Measurements from ENCODE around the gene RPLP1.

DNA sequence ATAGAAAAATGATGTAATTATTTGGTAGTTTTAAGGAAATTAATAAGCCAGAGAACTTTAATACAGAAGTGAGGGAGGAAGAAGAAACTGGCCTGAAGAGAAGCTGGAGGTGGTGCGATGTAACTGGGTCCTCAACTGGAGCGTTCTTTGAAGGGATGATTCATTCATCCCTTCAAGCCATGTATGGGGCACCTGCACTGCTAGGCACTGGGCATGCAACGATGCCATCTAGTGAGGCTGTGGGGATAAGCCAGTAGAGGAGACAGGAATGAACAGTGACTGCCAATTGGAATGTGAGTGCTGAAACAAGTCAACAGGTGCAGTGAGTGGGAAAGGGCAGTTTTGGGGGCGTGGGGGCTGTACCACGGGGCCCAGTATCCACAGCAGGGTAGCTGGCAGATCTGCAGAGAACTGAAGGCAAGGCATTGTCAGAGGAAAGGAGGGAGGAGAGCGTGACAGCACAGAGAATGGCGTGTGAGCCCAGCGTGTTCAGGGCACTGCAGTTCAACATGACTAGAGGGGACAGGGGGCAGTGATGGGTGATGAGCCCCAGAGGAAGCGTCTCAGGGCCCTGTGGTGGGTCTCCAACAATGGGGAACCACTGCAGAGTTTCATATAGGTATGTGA, 42.3 kb upstream of the RPLP1 start:
- TF ChIP-seq, protein P1, sequence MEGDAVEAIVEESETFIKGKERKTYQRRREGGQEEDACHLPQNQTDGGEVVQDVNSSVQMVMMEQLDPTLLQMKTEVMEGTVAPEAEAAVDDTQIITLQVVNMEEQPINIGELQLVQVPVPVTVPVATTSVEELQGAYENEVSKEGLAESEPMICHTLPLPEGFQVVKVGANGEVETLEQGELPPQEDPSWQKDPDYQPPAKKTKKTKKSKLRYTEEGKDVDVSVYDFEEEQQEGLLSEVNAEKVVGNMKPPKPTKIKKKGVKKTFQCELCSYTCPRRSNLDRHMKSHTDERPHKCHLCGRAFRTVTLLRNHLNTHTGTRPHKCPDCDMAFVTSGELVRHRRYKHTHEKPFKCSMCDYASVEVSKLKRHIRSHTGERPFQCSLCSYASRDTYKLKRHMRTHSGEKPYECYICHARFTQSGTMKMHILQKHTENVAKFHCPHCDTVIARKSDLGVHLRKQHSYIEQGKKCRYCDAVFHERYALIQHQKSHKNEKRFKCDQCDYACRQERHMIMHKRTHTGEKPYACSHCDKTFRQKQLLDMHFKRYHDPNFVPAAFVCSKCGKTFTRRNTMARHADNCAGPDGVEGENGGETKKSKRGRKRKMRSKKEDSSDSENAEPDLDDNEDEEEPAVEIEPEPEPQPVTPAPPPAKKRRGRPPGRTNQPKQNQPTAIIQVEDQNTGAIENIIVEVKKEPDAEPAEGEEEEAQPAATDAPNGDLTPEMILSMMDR (IDR thresholded peaks at IDR 0.05) = no peak
- TF ChIP-seq POLR2A (IDR thresholded peaks at IDR 0.05) (no peak), EP300 (IDR thresholded peaks at IDR 0.05) (no peak)

Measured in ovary (tissue), 3 donors.